HG03558 (cell line): ENCODE results near the gene ASPA.
"Not testable (repeated sequence)": the region's sequence is repeated elsewhere in the genome, so short reads cannot be mapped to it uniquely, and the experiment has no call there.

Source experiments
- ATAC-seq: cut with Tn5 transposase; IDR thresholded peaks from one replicate; pipeline ENCODE4 v1.9.1; 2021; ENCODE audit warnings: moderate number of reproducible peaks; ENCODE audit not compliant: unreplicated experiment; ENCODE audit errors: extremely low read depth

ASPA gene

GRCh38 chr17:3475812-3476610, at the start of gene ASPA:
TSS of gene ASPA (plus strand) at chr17:3475997. CDS start at chr17:3476160, 163 bp downstream.
- ATAC-seq: no peak

- not testable (repeated sequence) for ATAC-seq
These were observed 42.6 kb upstream of the ASPA start for GRCh38 chr17:3433215-3433614.

GRCh38 chr17:3433741-3434140, 42.1 kb upstream of the ASPA start, which contains the start of gene OR1E2:
TSS of gene OR1E2 (minus strand) at chr17:3433841. CDS start at chr17:3433841, 0 bp downstream.
- no peak for ATAC-seq

GRCh38 chr17:3438368-3438767, 37.4 kb upstream of the ASPA start:
- ATAC-seq: no peak

GRCh38 chr17:3440451-3440850, 35.3 kb upstream of the ASPA start:
- no peak for ATAC-seq

- no peak for ATAC-seq
These were observed 28.2 kb upstream of the ASPA start for GRCh38 chr17:3447625-3448024.

GRCh38 chr17:3448059-3448665, 27.6 kb upstream of the ASPA start:
- ATAC-seq: no peak

- not testable (repeated sequence) for ATAC-seq
These were observed 9.4 kb upstream of the ASPA start for GRCh38 chr17:3466355-3466754.

GRCh38 chr17:3469529-3469928, 6.3 kb upstream of the ASPA start:
- no peak for ATAC-seq

- ATAC-seq: no peak
These were observed 4.2 kb upstream of the ASPA start, which contains the start of gene SPATA22 for GRCh38 chr17:3471599-3471998. TSS of gene SPATA22 (minus strand) at chr17:3471819. CDS start at chr17:3469325, 2,494 bp downstream.

GRCh38 chr17:3472137-3472536, 3.7 kb upstream of the ASPA start:
- ATAC-seq: no peak

- no peak for ATAC-seq
These were observed 1.6 kb upstream of the ASPA start for GRCh38 chr17:3474212-3474611.

- ATAC-seq: no peak
These were observed 529 bp upstream of the ASPA start for GRCh38 chr17:3475251-3475685.

- no peak for ATAC-seq
These were observed 4.2 kb downstream of the ASPA start for GRCh38 chr17:3479988-3480387.

- ATAC-seq: no peak
These were observed 7.1 kb downstream of the ASPA start for GRCh38 chr17:3482852-3483251.

GRCh38 chr17:3485481-3486068, 9.8 kb downstream of the ASPA start:
- ATAC-seq: no peak

GRCh38 chr17:3497101-3497500, 21.3 kb downstream of the ASPA start:
- no peak for ATAC-seq

- no peak for ATAC-seq
These were observed 25.5 kb downstream of the ASPA start for GRCh38 chr17:3501344-3501743.

- ATAC-seq: no peak
These were observed 26.7 kb downstream of the ASPA start for GRCh38 chr17:3502466-3502865.

- ATAC-seq: no peak
These were observed 27.5 kb downstream of the ASPA start for GRCh38 chr17:3503285-3503684.

- ATAC-seq: no peak
These were observed 29.2 kb downstream of the ASPA start for GRCh38 chr17:3505008-3505407.
